NCI-H345 treated with DMSO at 0.1 percent for 48 hours (cell line): ENCODE results near the gene HRH4.
A peak's percentile ranks its signal among the peaks of the same experiment; 100 is the strongest.

Source experiments
- DNase-seq: peaks from one replicate; lab custom pipeline; 2025; ENCODE audit not compliant: unreplicated experiment; lab: John Stamatoyannopoulos, UW

The HRH4 gene, protein sequence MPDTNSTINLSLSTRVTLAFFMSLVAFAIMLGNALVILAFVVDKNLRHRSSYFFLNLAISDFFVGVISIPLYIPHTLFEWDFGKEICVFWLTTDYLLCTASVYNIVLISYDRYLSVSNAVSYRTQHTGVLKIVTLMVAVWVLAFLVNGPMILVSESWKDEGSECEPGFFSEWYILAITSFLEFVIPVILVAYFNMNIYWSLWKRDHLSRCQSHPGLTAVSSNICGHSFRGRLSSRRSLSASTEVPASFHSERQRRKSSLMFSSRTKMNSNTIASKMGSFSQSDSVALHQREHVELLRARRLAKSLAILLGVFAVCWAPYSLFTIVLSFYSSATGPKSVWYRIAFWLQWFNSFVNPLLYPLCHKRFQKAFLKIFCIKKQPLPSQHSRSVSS

DNA sequence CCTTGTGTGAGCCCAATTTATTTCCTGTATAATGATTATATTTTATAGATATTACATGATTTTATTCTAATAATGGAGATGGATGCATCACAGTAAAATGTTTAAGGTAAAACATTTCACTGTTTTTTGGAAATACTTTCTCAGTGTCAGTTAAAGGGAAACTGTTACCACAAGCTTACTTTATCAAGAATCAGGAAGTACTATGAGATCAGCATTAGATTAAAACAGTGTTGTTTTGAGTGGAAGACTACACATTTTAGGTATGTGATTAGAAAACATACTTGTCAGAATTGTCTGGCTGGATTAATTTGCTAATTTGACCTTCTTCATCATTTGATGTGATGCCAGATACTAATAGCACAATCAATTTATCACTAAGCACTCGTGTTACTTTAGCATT lies at the start of gene HRH4:
Gene HRH4, plus strand, starts transcription at position 250 of the 400 bp plus-strand sequence. Its CDS starts 92 bp downstream, at position 342.
- DNase-seq = no peak

DNA sequence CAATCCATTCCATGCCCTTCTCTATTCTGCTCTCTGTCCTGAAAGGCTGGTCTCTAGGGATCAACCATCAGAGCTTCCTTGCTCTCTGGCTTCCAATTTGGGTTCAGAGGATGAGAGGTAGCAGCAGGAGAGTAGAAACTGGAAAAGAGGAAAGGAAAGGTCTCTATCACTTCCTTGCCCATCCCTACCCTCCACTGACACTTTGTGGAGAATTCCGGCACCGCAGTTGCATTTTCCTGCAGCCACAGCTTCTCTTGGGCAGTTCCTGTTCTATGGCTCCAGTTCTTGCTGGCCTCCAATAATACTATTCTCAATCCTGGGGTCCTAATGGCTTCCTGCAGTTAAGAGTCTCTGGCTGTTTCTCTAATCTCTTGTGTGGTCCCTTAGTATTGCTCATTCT lies 47.3 kb upstream of the HRH4 start:
- no peak for DNase-seq

DNA sequence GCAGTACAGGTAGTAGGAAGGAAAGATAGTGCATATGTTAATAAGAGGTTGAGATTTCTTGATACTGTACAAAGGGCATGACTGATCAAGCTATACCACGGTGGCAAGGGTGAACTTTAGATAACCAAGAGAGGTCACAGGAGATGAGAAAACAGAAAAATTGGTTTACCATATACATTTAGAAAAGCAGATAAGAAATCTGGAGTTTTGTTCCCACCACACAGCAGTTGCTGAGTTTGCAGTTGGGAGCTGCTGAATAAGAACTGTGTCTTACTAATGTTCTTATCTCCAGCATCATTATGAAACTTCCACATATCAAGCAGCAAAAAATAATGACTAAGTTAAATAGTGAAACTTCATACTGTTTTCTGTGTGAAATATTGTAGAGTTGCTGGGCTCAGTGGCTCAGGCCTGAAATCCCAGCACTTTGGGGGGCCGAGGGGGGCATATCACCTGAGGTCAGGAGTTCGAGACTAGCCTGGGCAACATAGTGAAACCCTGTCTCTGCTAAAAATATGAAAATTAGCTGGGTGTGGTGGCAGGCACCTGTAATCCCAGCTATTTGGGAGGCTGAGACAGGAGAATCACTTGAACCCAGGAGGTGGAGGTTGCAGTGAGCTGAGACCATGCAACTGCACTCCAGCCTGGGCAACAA lies 46.0 kb upstream of the HRH4 start:
- DNase-seq = no peak

DNA sequence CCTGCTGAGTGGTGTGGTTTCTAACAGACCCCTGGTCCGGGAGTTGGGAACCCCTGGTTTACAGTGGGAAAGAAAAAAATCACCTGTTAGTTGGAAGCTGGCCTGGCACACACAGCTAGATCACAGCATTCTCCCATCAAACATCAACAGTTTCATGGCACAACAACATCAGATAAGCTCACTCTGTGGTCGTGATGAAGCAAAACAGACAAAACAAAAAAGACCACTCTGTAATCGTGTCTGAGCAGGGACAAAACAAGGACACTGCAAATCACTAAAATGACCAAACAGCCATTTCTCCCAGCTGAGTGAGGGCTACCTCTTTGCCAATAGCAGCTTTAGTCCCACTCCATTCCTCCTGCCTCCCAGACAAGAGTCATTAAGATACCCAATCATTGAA lies 43.0 kb upstream of the HRH4 start:
- DNase-seq = no peak

DNA sequence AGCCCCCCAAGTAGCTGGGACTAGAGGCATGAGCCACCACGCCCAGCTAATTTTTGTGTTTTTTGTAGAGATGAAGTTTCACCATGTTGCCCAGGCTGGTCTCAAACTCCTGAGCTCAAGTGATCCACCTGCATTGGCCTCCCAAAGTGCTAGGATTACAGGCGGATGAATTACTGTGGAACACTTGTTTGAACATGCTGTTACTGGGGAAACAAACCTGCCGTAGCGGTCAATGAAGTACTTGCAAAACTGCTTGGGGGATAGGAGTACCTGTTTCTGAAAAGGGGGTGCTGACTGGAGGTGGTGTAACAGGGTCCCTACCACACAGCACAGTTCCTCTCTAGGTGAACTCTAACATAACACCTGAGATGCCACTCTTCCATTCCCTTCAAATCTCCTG lies 39.9 kb upstream of the HRH4 start:
- no peak for DNase-seq

DNA sequence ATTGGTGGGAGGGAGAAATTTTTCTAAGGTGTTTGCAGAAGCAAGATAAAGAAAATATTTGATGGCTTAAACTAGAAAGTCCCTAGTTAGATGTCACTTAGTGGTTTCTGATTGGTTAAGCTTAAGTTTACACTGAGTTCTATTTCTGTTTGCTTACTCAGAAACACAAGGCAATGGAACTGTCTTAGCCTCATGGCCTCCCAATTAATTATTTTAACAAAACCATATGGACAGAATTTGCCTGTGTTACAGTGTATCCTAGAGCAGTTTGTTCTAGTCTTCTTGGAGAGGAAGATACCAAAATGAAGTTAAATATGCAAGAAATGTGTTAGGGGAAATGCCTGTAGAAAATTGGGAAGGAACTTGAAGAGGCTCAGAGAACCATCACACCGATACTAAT lies 38.6 kb upstream of the HRH4 start:
- no peak for DNase-seq

DNA sequence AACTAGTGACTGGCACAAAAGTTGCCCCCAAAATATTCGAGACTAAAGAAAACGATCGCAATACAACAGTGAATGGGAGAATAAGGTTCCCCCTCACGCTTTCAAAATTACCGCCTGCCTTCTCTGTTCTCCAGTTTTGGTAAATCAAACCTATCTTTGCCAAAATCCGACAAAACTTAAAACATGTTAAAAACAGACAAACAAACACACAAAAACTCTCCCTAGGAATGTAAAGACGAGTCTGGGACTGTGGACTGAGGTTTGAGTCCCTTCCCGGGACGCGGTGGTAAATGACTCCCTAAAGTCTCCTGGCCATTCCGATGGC lies 34.4 kb upstream of the HRH4 start:
- no peak for DNase-seq

DNA sequence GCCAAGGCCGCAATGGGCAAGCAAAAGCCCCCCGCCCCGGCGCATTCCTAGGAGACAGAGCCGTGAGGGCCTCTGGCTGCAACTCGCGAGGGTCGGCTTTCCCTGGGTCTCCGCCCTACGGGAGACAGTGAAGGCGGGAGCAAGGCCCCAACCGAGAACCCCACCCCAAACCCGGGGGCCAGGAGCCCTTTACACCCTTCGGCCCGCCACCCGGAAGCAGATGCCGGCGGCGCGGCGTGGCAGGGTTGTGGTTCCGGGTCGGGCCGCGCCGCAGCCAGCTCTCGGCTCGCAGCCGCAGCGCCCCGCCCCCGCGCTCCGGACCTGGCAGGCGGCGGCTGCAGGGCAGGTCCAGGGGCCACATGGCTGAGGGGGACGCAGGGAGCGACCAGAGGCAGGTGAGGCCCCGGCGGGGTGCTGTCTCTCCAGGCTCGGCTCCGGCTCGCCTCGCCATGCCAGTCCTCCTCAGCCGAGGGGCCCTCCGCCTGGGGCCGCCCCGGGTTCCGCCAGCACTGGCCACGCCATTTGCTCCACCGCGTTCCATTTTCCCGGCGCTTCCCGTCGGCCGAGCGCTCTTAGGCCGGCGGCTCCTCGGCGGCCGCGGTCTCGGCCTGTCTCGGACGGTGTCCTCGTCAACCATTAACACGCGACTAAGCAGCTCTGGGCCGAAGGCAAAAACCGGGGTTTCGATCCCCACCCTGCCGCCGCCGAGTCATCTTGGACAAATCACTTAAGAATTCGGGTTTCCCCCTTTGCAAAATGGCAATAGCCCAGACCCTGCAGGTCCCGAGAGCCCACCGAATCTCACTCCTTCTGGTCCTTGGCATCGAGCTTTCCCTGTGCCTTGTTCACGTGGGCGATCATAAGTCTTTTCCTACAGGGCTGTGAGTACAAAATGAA lies 33.8 kb upstream of the HRH4 start, which contains the start of gene IMPACT:
Gene IMPACT, plus strand, starts transcription at position 273 of the 897 bp plus-strand sequence. Its CDS starts 87 bp downstream, at position 360.
- DNase-seq = peak; percentile 67

DNA sequence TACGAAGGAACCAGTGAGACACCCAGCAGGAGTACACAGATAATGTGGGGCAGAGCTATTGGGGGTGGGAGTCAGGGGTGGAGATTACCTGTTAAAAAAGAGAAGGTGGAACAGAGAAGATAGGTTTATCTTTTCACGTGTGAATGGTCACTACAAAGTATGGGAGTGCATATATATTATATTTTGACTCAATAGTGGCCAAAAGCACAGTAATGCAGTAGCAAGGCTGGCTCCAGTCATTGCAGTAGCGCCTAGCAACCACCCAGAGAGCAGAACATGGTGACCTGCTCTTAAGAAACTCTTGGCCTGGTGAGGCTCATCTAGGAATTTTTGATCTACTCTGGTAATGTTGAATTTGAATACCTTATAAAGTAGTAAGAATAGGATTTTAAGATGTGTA lies 33.0 kb upstream of the HRH4 start:
- no peak for DNase-seq

DNA sequence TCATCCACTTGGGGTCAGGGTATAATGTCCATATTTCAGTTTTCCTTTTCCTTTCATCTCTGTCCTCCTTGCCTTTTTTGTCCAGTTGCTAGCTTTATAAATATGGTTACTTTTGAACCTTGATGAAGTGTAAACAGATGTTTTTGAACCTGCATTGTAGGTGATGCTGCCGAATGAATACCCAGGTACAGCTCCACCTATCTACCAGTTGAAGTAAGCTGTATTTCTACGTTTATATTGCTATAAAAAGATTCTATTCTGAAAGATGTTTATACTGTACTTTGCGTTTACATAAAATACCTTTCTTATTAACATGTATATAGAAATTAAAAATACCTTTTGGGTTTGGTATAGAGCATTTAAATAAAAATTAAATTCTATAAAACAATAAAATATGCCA lies 31.7 kb upstream of the HRH4 start:
- DNase-seq = no peak

DNA sequence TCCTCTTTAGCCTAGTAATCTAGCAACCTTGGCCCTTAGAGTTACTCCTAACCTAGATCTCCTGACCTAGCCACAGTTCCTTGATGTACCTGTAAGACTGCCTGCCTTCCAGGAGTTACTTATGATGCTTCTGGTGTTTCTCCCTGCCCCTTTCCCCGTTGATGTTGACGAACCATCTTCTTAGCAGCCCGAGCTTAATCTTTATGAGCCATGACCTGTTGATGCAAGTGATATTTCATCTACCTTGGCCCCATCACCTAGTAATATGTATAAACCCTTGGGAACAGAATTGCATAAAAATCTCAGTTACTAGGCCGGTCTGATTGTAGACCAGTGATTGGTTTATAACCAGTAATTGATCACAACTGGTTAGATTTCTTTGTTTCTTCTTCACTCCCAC lies 31.2 kb upstream of the HRH4 start:
- no peak for DNase-seq

DNA sequence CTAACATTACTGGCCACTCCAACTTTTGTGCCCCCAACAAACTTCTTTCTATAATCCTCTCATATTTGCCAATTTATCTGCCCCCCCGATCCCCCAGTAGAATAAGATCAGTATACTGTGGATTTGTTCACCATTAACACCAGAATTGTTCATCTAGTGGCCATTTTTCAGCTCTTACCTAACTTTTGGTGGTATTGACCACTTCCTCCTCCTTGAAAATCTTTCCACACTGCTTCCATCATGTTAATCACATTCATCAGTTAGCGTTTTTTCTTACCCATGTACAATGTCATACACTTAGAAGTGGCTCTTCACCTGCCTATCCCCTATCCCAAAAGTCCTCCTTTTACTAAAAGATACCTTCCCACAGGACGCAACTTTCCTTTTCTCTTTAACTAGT lies 27.8 kb upstream of the HRH4 start:
- DNase-seq = no peak

DNA sequence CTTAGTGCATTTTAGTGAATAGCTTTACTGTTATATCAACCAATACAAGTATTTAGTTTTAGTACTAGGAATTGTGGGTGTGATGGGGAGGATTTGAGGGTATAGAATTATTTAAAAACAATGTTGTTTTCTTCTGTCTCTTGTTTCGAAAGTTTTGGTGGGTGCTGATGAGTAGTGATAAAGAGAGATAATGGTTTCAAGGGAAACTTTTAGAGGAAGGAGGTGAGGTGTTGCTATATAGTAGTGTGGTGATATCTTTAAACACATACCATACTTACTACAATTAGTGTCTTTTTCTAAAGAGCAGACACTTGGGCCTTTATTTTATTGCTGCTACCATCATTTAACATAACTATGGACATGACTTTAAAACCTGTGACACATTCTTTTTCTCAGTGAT lies 23.5 kb upstream of the HRH4 start:
- DNase-seq = no peak

DNA sequence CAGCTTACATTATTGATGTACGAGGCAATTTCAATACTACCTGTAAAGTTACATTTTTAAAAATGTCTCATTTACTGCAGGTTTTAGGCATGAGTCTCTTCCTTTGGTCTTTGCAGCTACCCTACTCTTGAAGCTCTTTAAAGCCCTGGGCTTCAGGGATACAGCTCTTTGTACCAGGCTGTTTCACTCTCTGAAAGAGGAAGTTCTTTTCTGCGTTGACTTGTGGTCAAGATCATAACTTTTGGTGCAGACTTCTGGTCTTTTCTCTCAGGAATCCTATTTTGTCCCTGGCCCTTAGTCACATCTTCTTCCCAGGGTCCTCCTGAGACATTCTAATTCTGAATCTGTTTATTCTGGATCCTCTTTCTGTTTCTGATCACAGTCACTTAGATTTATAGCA lies 16.6 kb upstream of the HRH4 start:
- DNase-seq = no peak

DNA sequence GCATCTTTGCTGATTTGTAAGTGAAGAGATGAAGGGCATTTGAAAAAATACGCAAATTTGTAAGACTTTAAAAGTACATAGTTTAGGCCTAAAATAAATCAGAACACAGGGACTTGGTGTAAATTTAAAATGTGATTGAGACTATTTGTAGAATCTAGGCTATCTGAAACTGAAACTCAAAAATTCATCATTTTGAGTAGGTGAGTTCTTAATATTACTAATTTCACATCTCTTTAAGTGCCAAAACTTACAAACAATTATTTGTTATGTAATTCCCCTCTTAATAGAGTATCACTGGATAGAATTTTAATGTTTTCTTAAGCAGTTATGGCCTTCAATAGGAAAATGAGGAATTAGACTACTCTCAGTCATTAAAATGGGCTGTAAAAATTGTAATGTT lies 14.0 kb upstream of the HRH4 start:
- DNase-seq = no peak

DNA sequence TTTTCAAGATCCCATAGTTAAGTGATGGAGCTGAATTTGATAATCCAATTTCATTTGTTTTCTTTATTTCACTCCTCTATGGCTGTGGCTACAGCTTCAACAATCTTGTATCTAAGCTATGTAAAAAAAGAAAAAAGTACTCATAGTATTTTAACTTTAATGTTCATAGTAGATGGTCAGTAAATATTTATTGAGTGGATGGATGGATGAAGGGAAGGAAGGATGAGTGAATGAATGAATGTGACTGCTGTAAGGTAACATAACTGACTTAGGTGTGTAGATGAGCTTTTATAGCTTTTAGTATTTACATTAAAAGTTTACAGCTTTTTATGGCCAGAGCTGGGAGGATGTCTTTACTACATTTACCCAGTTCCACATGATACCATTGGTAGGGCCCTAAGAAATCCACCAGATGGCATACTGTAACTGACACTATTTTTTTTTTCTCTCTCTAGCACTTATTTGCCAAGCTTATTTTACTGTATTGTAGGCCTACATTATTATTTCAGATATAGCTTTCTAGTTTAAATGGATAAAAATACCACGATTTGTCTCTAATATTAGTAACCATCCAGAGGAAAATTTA lies 13.4 kb upstream of the HRH4 start:
- no peak for DNase-seq

DNA sequence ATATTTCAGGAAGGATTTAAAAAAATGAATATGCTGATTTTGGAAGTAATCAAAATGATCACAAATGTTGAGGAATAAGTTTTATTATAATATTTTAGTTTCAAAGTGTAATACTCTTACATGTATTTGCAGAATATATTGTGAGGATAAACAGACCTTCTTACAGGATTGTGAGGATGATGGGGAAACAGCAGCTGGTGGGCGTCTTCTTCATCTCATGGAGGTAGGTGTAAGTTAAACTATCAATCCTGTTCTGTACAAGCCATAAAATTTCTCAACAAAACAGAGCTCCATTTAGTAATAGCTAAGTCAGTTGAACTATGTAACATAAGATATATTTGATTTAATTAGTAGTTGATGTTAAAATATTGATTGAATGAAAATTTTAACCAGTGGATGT lies 12.5 kb upstream of the HRH4 start:
- DNase-seq = no peak

DNA sequence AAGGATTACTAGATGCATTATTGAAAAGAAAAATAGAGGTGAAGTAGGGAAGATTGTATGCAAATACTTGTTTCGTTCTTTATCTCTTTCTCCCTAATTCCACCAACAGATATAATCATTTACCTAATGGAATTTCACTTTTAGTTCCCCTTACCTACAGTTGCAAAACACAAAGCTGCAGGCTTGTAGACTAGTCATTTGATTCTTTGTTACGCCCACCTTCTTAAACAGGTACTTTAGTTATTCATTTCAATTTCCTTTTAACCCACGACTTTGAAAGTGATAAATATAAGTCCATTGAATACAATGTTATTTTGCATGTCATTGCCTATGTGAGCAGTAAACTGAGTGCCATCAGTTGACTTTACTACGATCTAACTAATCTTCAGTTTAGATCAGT lies 3.9 kb upstream of the HRH4 start:
- no peak for DNase-seq

DNA sequence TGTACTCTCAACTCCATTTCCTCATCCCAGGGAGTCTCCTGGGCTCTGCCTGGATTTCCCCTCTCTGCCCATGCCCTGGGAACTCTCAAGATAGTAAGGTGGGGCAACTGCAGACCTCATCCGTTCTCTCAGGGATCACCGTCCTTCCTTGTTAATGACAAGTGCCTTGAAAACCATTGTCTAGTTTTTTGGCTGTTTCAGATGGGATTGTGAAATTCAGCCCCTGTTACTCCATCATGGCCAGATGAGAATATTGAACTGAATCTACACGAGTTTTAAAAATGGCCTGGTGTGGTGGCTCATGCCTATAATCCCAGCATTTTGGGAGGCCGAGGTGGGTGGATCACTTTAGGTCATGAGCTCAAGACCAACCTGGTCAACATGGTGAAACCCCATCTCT lies 665 bp upstream of the HRH4 start:
- no peak for DNase-seq

DNA sequence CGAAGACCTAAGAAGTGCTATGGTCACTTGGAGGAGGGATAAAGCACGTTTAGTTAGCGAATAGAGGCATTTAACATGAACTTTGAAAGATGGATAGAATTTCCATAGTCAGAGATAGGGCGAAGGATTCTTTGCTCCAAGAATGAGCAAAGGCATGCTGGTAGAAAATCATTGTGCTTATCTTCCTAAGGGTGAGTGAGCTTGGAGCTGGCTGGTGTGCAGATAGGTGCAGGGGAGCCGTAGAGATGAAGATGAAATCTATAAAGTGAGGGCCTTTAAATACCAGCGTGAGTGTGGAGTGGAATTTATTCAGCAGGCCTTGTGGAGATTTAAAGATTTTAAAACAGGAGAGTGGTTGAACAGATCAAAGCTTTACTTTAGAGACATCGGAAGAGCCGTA lies 1.6 kb downstream of the HRH4 start:
- DNase-seq = no peak
